HG03460 (cell line): ENCODE data around the gene SLC19A2.
"Not testable (repeated sequence)": the region's sequence is repeated elsewhere in the genome, so short reads cannot be mapped to it uniquely, and the experiment has no call there.

Experiments
- ATAC-seq: cut with Tn5 transposase; IDR thresholded peaks from one replicate; pipeline ENCODE4 v1.9.1; 2021; ENCODE audit not compliant: unreplicated experiment

Gene SLC19A2

GRCh38 chr1:169509354-169509753 lies 23.6 kb upstream of the SLC19A2 start:
- no peak for ATAC-seq

- no peak for ATAC-seq
Measured at GRCh38 chr1:169508432-169509338, 22.9 kb upstream of the SLC19A2 start.

- ATAC-seq: no peak
Measured at GRCh38 chr1:169507413-169507812, 21.7 kb upstream of the SLC19A2 start.

- not testable (repeated sequence) for ATAC-seq
Measured at GRCh38 chr1:169503601-169504000, 17.9 kb upstream of the SLC19A2 start.

- ATAC-seq: no peak
Measured at GRCh38 chr1:169499807-169500206, 14.1 kb upstream of the SLC19A2 start.

GRCh38 chr1:169497317-169497716 lies 11.6 kb upstream of the SLC19A2 start:
- no peak for ATAC-seq

GRCh38 chr1:169495916-169496315 lies 10.2 kb upstream of the SLC19A2 start:
- ATAC-seq: no peak

GRCh38 chr1:169495046-169495775 lies 9.5 kb upstream of the SLC19A2 start:
- ATAC-seq: no peak

- ATAC-seq: no peak
Measured at GRCh38 chr1:169494343-169494742, 8.6 kb upstream of the SLC19A2 start.

- ATAC-seq: no peak
Measured at GRCh38 chr1:169493251-169493650, 7.5 kb upstream of the SLC19A2 start.

GRCh38 chr1:169491845-169492281 lies 6.1 kb upstream of the SLC19A2 start:
- peak; percentile 41 for ATAC-seq

GRCh38 chr1:169488157-169488556 lies 2.4 kb upstream of the SLC19A2 start:
- ATAC-seq: no peak

- ATAC-seq: no peak
Measured at GRCh38 chr1:169487561-169487960, 1.8 kb upstream of the SLC19A2 start.

GRCh38 chr1:169487133-169487532 lies 1.4 kb upstream of the SLC19A2 start:
- ATAC-seq: no peak

GRCh38 chr1:169486281-169487051 lies 722 bp upstream of the SLC19A2 start:
- ATAC-seq: peak; percentile 18

GRCh38 chr1:169484683-169485430 lies 887 bp downstream of the SLC19A2 start:
- ATAC-seq: peak; percentile 16

GRCh38 chr1:169484101-169484500 lies 1.6 kb downstream of the SLC19A2 start:
- no peak for ATAC-seq

- ATAC-seq: no peak
Measured at GRCh38 chr1:169483500-169483966, 2.2 kb downstream of the SLC19A2 start.

- ATAC-seq: no peak
Measured at GRCh38 chr1:169479363-169480066, 6.2 kb downstream of the SLC19A2 start.
